H9 (cell line): Measurements from ENCODE around the gene FNDC1. TPM values are rescaled to one million over a fixed set of nuclear protein-coding genes. Genes with fewer than 3 reads are reported as not detected.

Experiments used
- DNase-seq: peaks from one replicate; pipeline ENCODE4 v3.0.0-alpha.2; 2017
- H2AFZ ChIP-seq: one replicate; pipeline ENCODE4 v1.6.1; 2013; ENCODE audit warnings: mild to moderate bottlenecking, low read length, control low read depth, moderate library complexity
- H2AK5ac ChIP-seq: 2 replicates; pipeline ENCODE4 v1.6.1; 2013; ENCODE audit warnings: low read length, control low read depth, mixed read lengths; ENCODE audit not compliant: insufficient read length
- H2BK120ac ChIP-seq: one replicate; pipeline ENCODE4 v1.6.1; 2013; ENCODE audit warnings: low read depth, mild to moderate bottlenecking, low read length, control low read depth, inconsistent platforms; ENCODE audit not compliant: poor library complexity, severe bottlenecking
- H2BK12ac ChIP-seq: 2 replicates; pipeline ENCODE4 v1.6.1; 2013; ENCODE audit warnings: low read length, control low read depth, mixed read lengths, low read depth; ENCODE audit not compliant: insufficient read length
- H2BK15ac ChIP-seq: 2 replicates; pipeline ENCODE4 v1.6.1; 2013; ENCODE audit warnings: low read depth, low read length, control low read depth
- H2BK20ac ChIP-seq: one replicate; pipeline ENCODE4 v1.6.1; 2013; ENCODE audit warnings: low read depth, mild to moderate bottlenecking, low read length, control low read depth, inconsistent platforms; ENCODE audit not compliant: poor library complexity, severe bottlenecking
- H2BK5ac ChIP-seq: 2 replicates; pipeline ENCODE4 v1.6.1; 2013; ENCODE audit warnings: low read length, control low read depth, mixed read lengths; ENCODE audit not compliant: insufficient read length
- H3K14ac ChIP-seq: 2 replicates; pipeline ENCODE4 v1.6.1; 2013; ENCODE audit warnings: low read length, control low read depth; ENCODE audit not compliant: insufficient read depth
- H3K18ac ChIP-seq: 2 replicates; pipeline ENCODE4 v1.6.1; 2013; ENCODE audit warnings: low read depth, mild to moderate bottlenecking, mixed read lengths, low read length, control low read depth; ENCODE audit not compliant: insufficient read length
- H3K23ac ChIP-seq: 2 replicates; pipeline ENCODE4 v1.6.1; 2013; ENCODE audit warnings: low read length, control low read depth, mixed read lengths, low read depth; ENCODE audit not compliant: insufficient read length
- H3K23me2 ChIP-seq: 2 replicates; pipeline ENCODE4 v1.6.1; 2013; ENCODE audit warnings: low read depth, mild to moderate bottlenecking, mixed read lengths, low read length, control low read depth; ENCODE audit not compliant: insufficient read length, poor library complexity, severe bottlenecking
- H3K27ac ChIP-seq: 2 replicates; pipeline ENCODE4 v1.5.1; 2013; ENCODE audit warnings: low read length, control low read depth, mixed read lengths, low read depth; ENCODE audit not compliant: insufficient read length
- H3K27me3 ChIP-seq: 2 replicates; pipeline ENCODE4 v1.6.1; 2013; ENCODE audit warnings: low read length, control low read depth, inconsistent platforms; ENCODE audit not compliant: insufficient read depth
- H3K4ac ChIP-seq: 2 replicates; pipeline ENCODE4 v1.6.1; 2013; ENCODE audit warnings: low read depth, mild to moderate bottlenecking, control low read depth, inconsistent platforms, low read length, moderate library complexity
- H3K4me1 ChIP-seq: 2 replicates; pipeline ENCODE4 v1.6.1; 2013; ENCODE audit warnings: low read length, control low read depth, inconsistent platforms; ENCODE audit not compliant: insufficient read depth
- H3K4me2 ChIP-seq: 2 replicates; pipeline ENCODE4 v1.6.1; 2013; ENCODE audit warnings: low read length, control low read depth, mixed read lengths; ENCODE audit not compliant: insufficient read length, insufficient read depth
- H3K56ac ChIP-seq: 2 replicates; pipeline ENCODE4 v1.6.1; 2013; ENCODE audit warnings: low read depth, mild to moderate bottlenecking, mixed read lengths, low read length, control low read depth; ENCODE audit not compliant: insufficient read length
- H3K79me1 ChIP-seq: 2 replicates; pipeline ENCODE4 v1.6.1; 2013; ENCODE audit warnings: low read depth, mild to moderate bottlenecking, moderate library complexity, low read length, control low read depth, inconsistent platforms; ENCODE audit not compliant: insufficient read depth, poor library complexity, severe bottlenecking
- H3K79me2 ChIP-seq: 2 replicates; pipeline ENCODE4 v1.6.1; 2013; ENCODE audit warnings: low read length, control low read depth, inconsistent platforms; ENCODE audit not compliant: insufficient read depth
- H3K9ac ChIP-seq: 2 replicates; pipeline ENCODE4 v1.6.1; 2013; ENCODE audit warnings: low read length, control low read depth, mixed read lengths; ENCODE audit not compliant: insufficient read length; ENCODE audit errors: extremely low read depth
- H3K9me3 ChIP-seq: one replicate; pipeline ENCODE4 v1.6.1; 2013; ENCODE audit warnings: low read depth, low read length, inconsistent platforms; ENCODE audit not compliant: control insufficient read depth
- H3T11ph ChIP-seq: one replicate; pipeline ENCODE4 v1.6.1; 2013; ENCODE audit warnings: mild to moderate bottlenecking, low read length, control low read depth, inconsistent platforms
- H4K20me1 ChIP-seq: one replicate; pipeline ENCODE4 v1.6.1; 2013; ENCODE audit not compliant: control insufficient read depth, insufficient read length, insufficient read depth
- H4K5ac ChIP-seq: 2 replicates; pipeline ENCODE4 v1.6.1; 2013; ENCODE audit warnings: low read depth, mild to moderate bottlenecking, mixed read lengths, low read length, control low read depth; ENCODE audit not compliant: insufficient read length
- H4K8ac ChIP-seq: replicated peaks from 2 replicates; pipeline ENCODE4 v1.6.1; 2013; ENCODE audit warnings: low read length, control low read depth, mixed read lengths, low read depth; ENCODE audit not compliant: insufficient read length
- H4K91ac ChIP-seq: 2 replicates; pipeline ENCODE4 v1.6.1; 2013; ENCODE audit warnings: low read depth, mild to moderate bottlenecking, moderate library complexity, mixed read lengths, low read length, control low read depth; ENCODE audit not compliant: insufficient read length
- H3K27ac Mint-ChIP-seq, 3 experiments: 2 replicates in 2 of 3; 3 replicates in 1 of 3; pipeline ENCODE4 v1.8.0; 2020 to 2021; ENCODE audit warnings: mixed read lengths in 3 of 3, mild to moderate bottlenecking in 1 of 3, moderate library complexity in 1 of 3
- H3K27me3 Mint-ChIP-seq: 2 replicates; pipeline ENCODE4 v1.8.0; 2021; ENCODE audit warnings: low read depth, mild to moderate bottlenecking, moderate library complexity, mixed read lengths
- H3K36me3 Mint-ChIP-seq, 3 experiments: 2 replicates in 2 of 3; 3 replicates in 1 of 3; pipeline ENCODE4 v1.8.0; 2020 to 2021; ENCODE audit warnings: low read depth in 3 of 3, mixed read lengths in 3 of 3; ENCODE audit not compliant: insufficient read depth in 1 of 3
- H3K4me1 Mint-ChIP-seq, 2 experiments: 2 replicates each; pipeline ENCODE4 v1.8.0; 2020; ENCODE audit warnings: mixed read lengths in 2 of 2
- H3K4me3 Mint-ChIP-seq, 2 experiments: 2 replicates in 1 of 2; 3 replicates in 1 of 2; pipeline ENCODE4 v1.8.0; 2020 to 2021; ENCODE audit warnings: mild to moderate bottlenecking in 2 of 2, mixed read lengths in 2 of 2, moderate library complexity in 1 of 2
- H3K9me3 Mint-ChIP-seq, 2 experiments: 2 replicates in 1 of 2; 3 replicates in 1 of 2; pipeline ENCODE4 v1.8.0; 2020; ENCODE audit warnings: mild to moderate bottlenecking in 2 of 2, mixed read lengths in 2 of 2, moderate library complexity in 1 of 2
- CTCF ChIP-seq: fragments of 200-600 bp; sonication (generic); conservative IDR thresholded peaks from 3 replicates; pipeline ENCODE4 v1.8.0; 2021; ENCODE audit warnings: antibody characterized with exemption, mild to moderate bottlenecking
- WGBS: extraction: QIAGEN DNeasy Blood & Tissue Kit; methylation state at CpG from one replicate; pipeline ENCODE4 v1.1.7; 2013; ENCODE audit warnings: missing lambda C conversion rate, low lambda C conversion rate, mixed read lengths; ENCODE audit not compliant: insufficient read length; ENCODE audit errors: extremely low coverage; 5-methylcytosine and 5-hydroxymethylcytosine counted together
- total RNA-seq: library from RNA; stranded (reverse); gene quantifications from 2 replicates; pipeline ENCODE4 v1.2.1, GENCODE V29; 2021

FNDC1 gene
- total RNA-seq, 1 experiment from 2014 or later: 0.24 TPM

GRCh38 chr6:159255434-159255951, 86.3 kb downstream of the FNDC1 start:
- Histone ChIP-seq H3K9ac (no peak overlapping the region), H3K9me3 (no peaks in the 10 kb centered on the region), H2BK15ac (no peak overlapping the region), H3K27ac (no peak overlapping the region), H4K20me1 (no peaks in the 10 kb centered on the region), H2BK12ac (no peak overlapping the region), H3T11ph (no peak overlapping the region), H3K27me3 (no peaks in the 10 kb centered on the region), H4K5ac (no peak overlapping the region), H2BK5ac (no peak overlapping the region), H3K79me1 (no peaks in the 10 kb centered on the region), H3K56ac (no peak overlapping the region), H3K14ac (no peak overlapping the region), H4K91ac (no peak overlapping the region), H4K8ac (no peak overlapping the region), H2AFZ (no peak overlapping the region), H2AK5ac (no peak overlapping the region), H3K4me1 (no peaks in the 10 kb centered on the region), H3K23me2 (no peaks in the 10 kb centered on the region), H2BK120ac (no peak overlapping the region), H3K79me2 (no peaks in the 10 kb centered on the region), H3K4me2 (no peak overlapping the region), H3K4ac (no peak overlapping the region), H3K23ac (no peak overlapping the region), H3K18ac (no peak overlapping the region), H2BK20ac (no peak overlapping the region)
- no CpG with 5 or more reads among the region's 4 CpGs for WGBS
- Mint-ChIP-seq H3K36me3 (no peaks in the 10 kb centered on the region; a peak in 1 of 7 replicates), H3K9me3 (peaks cover 0 to 23% of the 10 kb centered on the region in 2 experiments; a peak in 2 of 5 replicates), H3K4me1 (peaks cover 0 to 6% of the 10 kb centered on the region in 2 experiments; a peak in 2 of 4 replicates), H3K4me3 (no peak overlapping the region), H3K27ac (no peak overlapping the region), H3K27me3 (peaks cover 17% of the 10 kb centered on the region)
- TF ChIP-seq CTCF: no peak
- no peak for DNase-seq
